ENCODE measurements around the gene SOX6. TPM values are rescaled to one million over a fixed set of nuclear protein-coding genes. Genes with fewer than 3 reads are reported as not detected.
"Not testable (repeated sequence)": the region's sequence is repeated elsewhere in the genome, so short reads cannot be mapped to it uniquely, and the experiment has no call there.

The SOX6 gene
- polyA plus RNA-seq, 1 donor = 25.0 TPM

DNA sequence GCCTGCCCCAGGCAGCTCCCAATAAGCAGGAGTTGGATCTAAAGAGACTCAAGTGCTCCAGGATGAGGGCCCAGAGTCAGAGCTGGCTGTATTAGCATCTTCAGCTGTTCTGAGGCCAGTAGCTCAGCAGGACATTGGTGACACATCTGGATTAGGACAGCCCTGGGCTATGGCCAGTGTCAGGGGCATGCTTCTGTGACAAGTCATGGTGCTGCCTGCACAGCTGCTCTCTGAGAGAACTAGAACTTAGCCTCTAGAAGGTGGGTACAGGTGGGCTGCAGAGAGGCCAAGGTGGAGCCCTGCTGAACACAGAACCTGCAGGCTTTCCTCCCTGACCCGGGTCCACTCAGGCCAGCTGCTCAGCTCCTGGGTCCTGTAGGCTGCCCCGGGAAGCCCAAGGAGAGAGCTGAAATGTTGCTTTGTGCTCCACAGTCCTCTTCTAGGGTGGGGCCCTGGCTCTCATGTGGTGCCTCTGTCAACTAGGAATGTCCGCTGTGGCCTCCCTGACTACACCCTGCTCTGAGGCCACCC lies 426.9 kb downstream of the SOX6 start:
- DNase-seq = no peak

DNA sequence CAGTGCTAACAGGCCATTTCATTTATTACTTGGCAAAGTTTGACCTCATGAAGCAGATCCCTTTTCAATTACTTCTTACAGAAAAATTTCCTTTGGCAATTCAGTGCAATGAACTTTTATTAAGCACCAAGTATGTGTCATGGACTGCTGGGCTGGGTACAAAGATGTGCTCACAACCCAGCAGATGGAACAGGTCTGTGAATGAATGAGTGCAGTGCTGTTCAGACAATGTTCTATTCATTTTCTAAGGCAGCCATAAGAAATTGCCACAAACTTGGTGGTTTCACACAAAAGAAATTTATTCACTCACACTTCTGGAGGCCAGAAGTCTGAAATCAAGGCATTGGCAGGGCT lies 428.5 kb downstream of the SOX6 start:
- DNase-seq = no peak

DNA sequence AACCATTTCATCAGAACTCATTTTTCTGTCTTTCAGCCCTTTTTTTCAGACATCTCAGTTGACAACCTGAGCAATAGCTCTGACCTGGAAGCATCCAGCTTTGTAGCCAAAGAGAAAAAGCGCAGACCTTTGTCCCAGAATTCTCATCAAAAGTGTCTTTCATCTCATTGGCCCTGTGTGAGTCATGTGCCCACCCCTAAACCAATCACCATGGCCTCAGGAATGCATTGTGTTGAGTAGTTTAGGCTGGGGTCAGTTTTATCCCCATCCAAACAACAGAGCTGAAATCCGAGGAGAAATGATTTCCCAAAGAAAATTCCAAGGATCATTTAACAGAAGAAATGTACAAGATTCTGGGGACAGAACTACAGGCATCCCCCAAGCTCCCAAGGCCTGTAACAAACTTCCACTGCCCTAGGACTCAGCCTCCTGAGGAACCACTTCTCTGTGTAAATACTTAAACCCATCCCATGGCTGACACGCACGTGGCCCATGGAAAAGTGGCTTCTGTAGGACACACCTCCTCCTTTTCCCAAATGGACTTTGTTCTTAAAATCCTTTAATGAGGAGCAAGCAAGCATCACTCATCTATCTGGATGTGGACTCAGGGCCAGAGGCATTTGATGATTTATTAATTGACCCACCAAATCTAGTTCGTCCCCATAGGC lies 429.0 kb downstream of the SOX6 start:
- DNase-seq = no peak

DNA sequence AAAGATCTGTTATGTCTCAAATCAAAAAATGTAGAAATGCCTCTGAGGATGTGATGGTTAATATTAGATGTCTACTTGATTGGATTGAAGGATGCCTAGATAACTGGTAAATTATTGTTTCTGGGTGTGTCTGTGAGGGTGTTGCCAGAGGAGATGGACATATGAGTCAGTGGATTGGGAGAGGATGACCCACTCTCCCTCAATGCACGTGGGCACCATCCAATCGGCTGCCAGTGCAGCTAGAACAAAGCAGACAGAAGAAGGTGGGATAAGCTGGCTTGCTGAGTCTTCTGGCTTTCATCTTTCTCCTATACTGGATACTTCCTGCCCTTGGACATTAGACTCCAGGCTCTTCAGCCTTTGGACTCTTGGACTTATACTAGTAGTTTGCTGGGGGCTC lies 430.3 kb downstream of the SOX6 start:
- no peak for DNase-seq

DNA sequence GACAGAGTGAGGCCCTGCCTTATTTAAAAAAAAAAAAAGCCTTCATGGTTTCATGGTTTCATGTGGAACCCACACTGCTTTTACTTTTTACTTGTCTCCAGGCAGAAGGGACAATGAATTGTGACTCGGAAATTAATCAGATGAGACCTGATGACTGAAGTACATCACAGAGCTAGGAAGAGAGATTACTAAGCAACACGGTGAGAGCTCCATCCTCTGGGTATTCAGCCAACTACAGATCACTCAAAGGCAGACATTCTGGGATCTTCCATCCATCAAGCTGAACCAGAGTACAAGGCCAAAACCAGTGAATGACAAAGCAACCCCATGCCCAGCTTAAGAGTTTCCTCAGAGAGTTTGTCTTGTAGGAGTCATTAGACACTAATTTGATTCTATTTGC lies 433.2 kb downstream of the SOX6 start:
- DNase-seq = no peak

DNA sequence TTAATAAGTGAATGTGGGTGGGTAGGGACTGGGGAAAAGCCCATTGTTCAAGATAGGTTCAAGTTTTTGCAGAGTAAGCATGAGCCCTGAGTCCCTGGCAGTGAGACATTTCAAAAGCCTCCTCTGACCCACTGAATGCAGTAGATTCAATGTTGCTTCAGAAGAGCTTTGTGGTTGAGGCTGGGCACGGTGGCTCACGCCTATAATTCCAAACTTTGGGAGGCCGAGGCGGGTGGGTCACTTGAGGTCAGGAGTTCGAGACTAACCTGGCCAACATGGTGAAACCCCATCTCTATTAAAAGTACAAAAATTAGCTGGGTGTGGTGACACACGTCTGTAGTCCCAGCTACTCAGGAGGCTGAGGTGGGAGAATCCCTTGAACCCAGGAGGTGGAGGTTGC lies 433.6 kb downstream of the SOX6 start:
- DNase-seq = not testable (repeated sequence)

DNA sequence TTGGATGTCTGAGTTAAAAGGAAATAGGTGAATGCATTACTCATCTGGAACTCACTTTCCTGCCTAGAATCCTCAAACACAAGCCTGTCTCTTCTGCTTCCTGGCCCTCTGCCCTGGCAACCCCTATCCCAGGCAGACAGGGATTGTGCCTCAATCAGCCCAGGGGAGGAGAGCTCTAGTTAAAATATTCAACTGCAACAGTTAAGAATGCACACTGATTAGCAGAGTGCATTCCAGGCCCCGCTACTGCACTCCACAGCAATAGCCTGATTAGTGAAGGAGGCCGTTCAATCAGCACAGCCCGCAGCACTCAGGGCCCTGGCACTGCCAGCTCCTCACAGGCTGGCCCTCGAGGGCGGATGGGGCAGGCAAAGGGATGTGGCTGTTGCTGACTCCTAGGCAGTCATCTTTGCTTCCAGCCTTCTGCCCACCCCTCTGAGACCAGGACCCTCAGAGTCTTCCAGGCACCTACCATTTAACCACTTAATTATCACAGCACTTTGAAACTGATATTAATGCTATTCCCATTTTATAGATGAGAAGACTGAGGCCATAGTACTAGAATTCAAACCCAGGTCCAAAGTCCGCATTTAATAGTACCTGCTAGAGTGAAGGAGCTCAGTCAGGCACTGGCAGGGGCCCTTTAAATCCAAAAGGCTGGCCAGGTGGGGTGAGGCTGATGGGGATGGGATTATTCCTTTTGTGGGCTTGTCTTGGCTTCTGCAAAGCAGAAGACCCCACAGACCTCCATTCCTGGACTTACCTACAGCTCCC lies 435.3 kb downstream of the SOX6 start:
- no peak for DNase-seq

DNA sequence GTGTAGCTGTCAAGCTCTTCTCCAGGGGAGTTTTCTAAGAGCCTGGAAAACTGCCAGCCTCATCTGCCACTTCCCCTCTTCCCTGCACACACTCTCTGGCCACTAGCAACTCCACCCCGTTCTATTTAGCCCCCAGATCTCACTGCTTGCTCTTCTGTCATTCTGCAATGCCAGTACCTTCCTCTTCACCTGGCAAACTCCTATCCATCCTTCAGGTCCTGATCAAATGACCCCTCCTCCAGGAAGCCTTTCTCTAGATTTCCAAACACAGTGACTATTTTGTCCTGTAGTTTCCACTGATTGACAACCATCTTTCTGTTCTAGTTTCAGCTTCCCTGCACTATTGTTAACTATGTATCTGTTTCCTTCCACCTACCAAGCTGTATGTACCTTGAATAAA lies 437.7 kb downstream of the SOX6 start:
- no peak for DNase-seq

DNA sequence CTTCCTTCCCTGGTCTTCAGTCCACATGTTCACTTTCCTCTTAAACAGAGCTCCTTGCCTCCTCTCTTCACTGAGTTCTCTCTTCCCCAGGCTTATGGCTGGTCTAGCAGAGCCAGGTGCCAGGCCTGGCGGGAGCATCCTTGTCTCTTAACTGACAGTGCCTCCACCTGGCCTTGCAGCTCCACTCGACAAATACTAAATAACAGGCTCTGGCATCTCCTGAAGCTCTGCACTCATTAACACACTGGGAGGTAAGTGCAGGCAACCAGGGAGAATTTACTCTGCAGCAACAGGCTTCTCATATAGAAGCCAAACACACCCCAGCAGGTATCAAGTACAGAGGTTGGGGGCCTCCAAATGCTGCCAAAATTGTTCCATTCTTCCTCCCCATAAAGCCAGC lies 438.1 kb downstream of the SOX6 start:
- DNase-seq = no peak

Measured in left kidney (tissue), 2 donors.